BE2C (cell line): Measurements from ENCODE around the gene SGMS1.

ENCODE experiments used
- DNase-seq: peaks from one replicate; pipeline ENCODE4 v3.0.0-alpha.2; 2020
- H3K27me3 ChIP-seq: fragments of 250-450 bp; sonication (Bioruptor Pico); 2 replicates; pipeline ENCODE4 v1.5.1; 2020; ENCODE audit warnings: mild to moderate bottlenecking
- H3K36me3 ChIP-seq: fragments of 250-450 bp; sonication (Bioruptor Pico); 2 replicates; pipeline ENCODE4 v1.5.1; 2020; ENCODE audit warnings: mild to moderate bottlenecking
- H3K4me1 ChIP-seq: fragments of 250-450 bp; sonication (Bioruptor Pico); 2 replicates; pipeline ENCODE4 v1.5.1; 2020
- H3K4me3 ChIP-seq: 2 replicates; pipeline ENCODE4 v1.5.1; 2011; ENCODE audit warnings: low read depth, low read length
- H3K9me3 ChIP-seq: fragments of 250-450 bp; sonication (Bioruptor Pico); 2 replicates; pipeline ENCODE4 v1.5.1; 2020
- CTCF ChIP-seq: IDR thresholded peaks from 2 replicates; pipeline ENCODE4 v1.5.1; 2012; ENCODE audit warnings: mild to moderate bottlenecking, low read depth, low read length

Gene SGMS1

GRCh38 chr10:50522908-50523307 is 100.8 kb downstream of the SGMS1 start:
- Histone ChIP-seq H3K4me3 (no peak overlapping the region), H3K4me1 (no peaks in the 10 kb centered on the region), H3K9me3 (no peaks in the 10 kb centered on the region), H3K36me3 (no peaks in the 10 kb centered on the region), H3K27me3 (no peaks in the 10 kb centered on the region)
- DNase-seq: no peak
- no peak for TF ChIP-seq CTCF

GRCh38 chr10:50520115-50520514 is 103.6 kb downstream of the SGMS1 start:
- no peak for TF ChIP-seq CTCF
- Histone ChIP-seq H3K36me3 (no peaks in the 10 kb centered on the region), H3K4me1 (no peaks in the 10 kb centered on the region), H3K4me3 (no peak overlapping the region), H3K27me3 (no peaks in the 10 kb centered on the region), H3K9me3 (no peaks in the 10 kb centered on the region)
- no peak for DNase-seq

GRCh38 chr10:50517626-50518025 is 106.1 kb downstream of the SGMS1 start:
- Histone ChIP-seq H3K9me3 (no peaks in the 10 kb centered on the region), H3K4me1 (no peaks in the 10 kb centered on the region), H3K4me3 (no peak overlapping the region), H3K27me3 (no peaks in the 10 kb centered on the region), H3K36me3 (no peaks in the 10 kb centered on the region)
- no peak for DNase-seq
- TF ChIP-seq CTCF: no peak

GRCh38 chr10:50516171-50516570 is 107.6 kb downstream of the SGMS1 start:
- Histone ChIP-seq H3K27me3 (no peaks in the 10 kb centered on the region), H3K4me1 (peaks cover 5% of the 10 kb centered on the region), H3K4me3 (no peak overlapping the region), H3K36me3 (no peaks in the 10 kb centered on the region), H3K9me3 (no peaks in the 10 kb centered on the region)
- TF ChIP-seq CTCF: no peak
- no peak for DNase-seq

GRCh38 chr10:50515420-50515819 is 108.3 kb downstream of the SGMS1 start:
- peaks cover 5% of the 10 kb centered on the region for H3K4me1 ChIP-seq
- TF ChIP-seq CTCF: no peak
- H3K27me3 ChIP-seq: no peaks in the 10 kb centered on the region
- no peaks in the 10 kb centered on the region for H3K36me3 ChIP-seq
- no peaks in the 10 kb centered on the region for H3K9me3 ChIP-seq
- H3K4me3 ChIP-seq: no peak overlapping the region
- DNase-seq: no peak

- Histone ChIP-seq H3K4me1 (peaks cover 5% of the 10 kb centered on the region), H3K27me3 (no peaks in the 10 kb centered on the region), H3K36me3 (no peaks in the 10 kb centered on the region), H3K4me3 (no peak overlapping the region), H3K9me3 (no peaks in the 10 kb centered on the region)
- no peak for DNase-seq
- no peak for TF ChIP-seq CTCF
Measured at GRCh38 chr10:50514995-50515394, 108.8 kb downstream of the SGMS1 start.
